BE2C (cell line): ENCODE data around the gene TMEM202.
"Not testable (repeated sequence)": the region's sequence is repeated elsewhere in the genome, so short reads cannot be mapped to it uniquely, and the experiment has no call there.

Experiments
- DNase-seq: peaks from one replicate; pipeline ENCODE4 v3.0.0-alpha.2; 2020
- H3K27me3 ChIP-seq: fragments of 250-450 bp; sonication (Bioruptor Pico); 2 replicates; pipeline ENCODE4 v1.5.1; 2020; ENCODE audit warnings: mild to moderate bottlenecking
- H3K36me3 ChIP-seq: fragments of 250-450 bp; sonication (Bioruptor Pico); 2 replicates; pipeline ENCODE4 v1.5.1; 2020; ENCODE audit warnings: mild to moderate bottlenecking
- H3K4me1 ChIP-seq: fragments of 250-450 bp; sonication (Bioruptor Pico); 2 replicates; pipeline ENCODE4 v1.5.1; 2020
- H3K4me3 ChIP-seq: 2 replicates; pipeline ENCODE4 v1.5.1; 2011; ENCODE audit warnings: low read depth, low read length
- H3K9me3 ChIP-seq: fragments of 250-450 bp; sonication (Bioruptor Pico); 2 replicates; pipeline ENCODE4 v1.5.1; 2020
- CTCF ChIP-seq: IDR thresholded peaks from 2 replicates; pipeline ENCODE4 v1.5.1; 2012; ENCODE audit warnings: mild to moderate bottlenecking, low read depth, low read length

TMEM202 gene

GRCh38 chr15:72382146-72382545 is 16.0 kb upstream of the TMEM202 start:
- H3K9me3 ChIP-seq: no peaks in the 10 kb centered on the region
- DNase-seq: no peak

GRCh38 chr15:72387741-72388140 is 10.4 kb upstream of the TMEM202 start:
- H3K4me3 ChIP-seq: no peak overlapping the region
- DNase-seq: no peak
- H3K9me3 ChIP-seq: no peaks in the 10 kb centered on the region
- no peak for TF ChIP-seq CTCF
- H3K36me3 ChIP-seq: no peaks in the 10 kb centered on the region
- no peaks in the 10 kb centered on the region for H3K4me1 ChIP-seq
- peaks cover 66% of the 10 kb centered on the region for H3K27me3 ChIP-seq

More at GRCh38 chr15:72382146-72382545, 16.0 kb upstream of the TMEM202 start:
- Histone ChIP-seq H3K4me1 (no peaks in the 10 kb centered on the region), H3K27me3 (peaks cover 66% of the 10 kb centered on the region), H3K36me3 (no peaks in the 10 kb centered on the region), H3K4me3 (no peak overlapping the region)
- peak; percentile 41 for TF ChIP-seq CTCF

- DNase-seq: no peak
- Histone ChIP-seq H3K4me3 (no peak overlapping the region), H3K4me1 (no peaks in the 10 kb centered on the region), H3K9me3 (no peaks in the 10 kb centered on the region), H3K36me3 (no peaks in the 10 kb centered on the region), H3K27me3 (peaks cover 53% of the 10 kb centered on the region)
- TF ChIP-seq CTCF: no peak
Observed at GRCh38 chr15:72389231-72389630, 8.9 kb upstream of the TMEM202 start.

GRCh38 chr15:72396331-72396730 is 1.8 kb upstream of the TMEM202 start:
- H3K27me3 ChIP-seq: peaks cover 34% of the 10 kb centered on the region
- H3K4me3 ChIP-seq, H3K4me1 ChIP-seq, H3K36me3 ChIP-seq, DNase-seq, H3K9me3 ChIP-seq: not testable (repeated sequence)

GRCh38 chr15:72398648-72399047 is 543 bp downstream of the TMEM202 start:
- no peak for TF ChIP-seq CTCF
- H3K4me3 ChIP-seq: no peak overlapping the region
- H3K27me3 ChIP-seq: peaks cover 51% of the 10 kb centered on the region
- no peaks in the 10 kb centered on the region for H3K36me3 ChIP-seq
- H3K4me1 ChIP-seq: no peaks in the 10 kb centered on the region; the same call in 1 of the 2 replicates
- DNase-seq: no peak
- no peaks in the 10 kb centered on the region for H3K9me3 ChIP-seq

- no peaks in the 10 kb centered on the region for H3K9me3 ChIP-seq
- no peak for DNase-seq
- H3K4me1 ChIP-seq: no peaks in the 10 kb centered on the region; the same call in 1 of the 2 replicates
- H3K4me3 ChIP-seq: no peak overlapping the region
- no peaks in the 10 kb centered on the region for H3K36me3 ChIP-seq
- no peak for TF ChIP-seq CTCF
- H3K27me3 ChIP-seq: peaks cover 72% of the 10 kb centered on the region
Observed at GRCh38 chr15:72402726-72403125, 4.6 kb downstream of the TMEM202 start.

- no peak for TF ChIP-seq CTCF
- Histone ChIP-seq H3K9me3 (no peaks in the 10 kb centered on the region), H3K4me1 (no peaks in the 10 kb centered on the region; the same call in 1 of the 2 replicates), H3K27me3 (peaks cover 71% of the 10 kb centered on the region), H3K36me3 (no peaks in the 10 kb centered on the region), H3K4me3 (no peak overlapping the region)
- no peak for DNase-seq
Observed at GRCh38 chr15:72404356-72404755, 6.3 kb downstream of the TMEM202 start.
